GM12878 (cell line): Measurements from ENCODE around the gene SLC39A6. TPM values are rescaled to one million over a fixed set of nuclear protein-coding genes. Genes with fewer than 3 reads are reported as not detected.

Source experiments
- ATAC-seq: fragments of 200-7000 bp; cut with Tn5 transposase; 3 replicates; pipeline ENCODE4 v1.9.1; 2020; ENCODE audit warnings: mild to moderate bottlenecking, moderate library complexity
- BruUV-seq: library from RNA; stranded (reverse); fragments of 400-500 nt; replicated peaks from 2 replicates; lab custom pipeline; 2021; lab: Mats Ljungman, UMichigan
- CTCF ChIA-PET: fragments of 300-600 bp; sonication (Branson Sonifier 250); formaldehyde crosslinking; extraction: SDS; loops from one replicate; lab custom pipeline; 2021; ENCODE audit warnings: inconsistent platforms; lab: Yijun Ruan, JAX
- POLR2A ChIA-PET: fragments of 350-600 bp; formaldehyde crosslinking; extraction: SDS; loops from one replicate; lab custom pipeline; 2021; ENCODE audit warnings: inconsistent platforms; lab: Charles Lee
- RAD21 ChIA-PET: fragments of 300-600 bp; sonication (Branson Sonifier 250); formaldehyde crosslinking; loops from one replicate; lab custom pipeline; 2023; ENCODE audit warnings: antibody characterized with exemption; ENCODE audit not compliant: unreplicated experiment; lab: Charles Lee
- SMC1A ChIA-PET: fragments of 300-600 bp; sonication (Branson Sonifier 250); formaldehyde crosslinking; loops from one replicate; lab custom pipeline; 2023; ENCODE audit not compliant: unreplicated experiment, uncharacterized antibody; lab: Charles Lee
- DNase-seq: peaks from one replicate; pipeline ENCODE4 v3.0.0-alpha.2; 2011; ENCODE audit warnings: low read depth, low spot score
- FAIRE-seq: peaks from 3 replicates; lab custom pipeline; 2011; peaks lifted over from hg19 to GRCh38; lab: Jason Lieb, UNC
- H2AFZ ChIP-seq: 2 replicates; pipeline ENCODE4 v1.6.0; 2011; ENCODE audit warnings: low read depth, low read length, control low read depth; ENCODE audit not compliant: control insufficient read depth
- H3K27ac ChIP-seq: 2 replicates; pipeline ENCODE4 v1.5.1; 2011; ENCODE audit warnings: control low read depth; ENCODE audit not compliant: control insufficient read depth, insufficient read depth
- H3K27me3 ChIP-seq, 2 experiments: replicated peaks in 1 of 2; 2 replicates each; pipeline versions ENCODE4 v1.6.0 to v1.6.1; 2011; ENCODE audit warnings: low read length in 1 of 2; ENCODE audit not compliant: control insufficient read depth in 2 of 2, insufficient read depth in 2 of 2
- H3K36me3 ChIP-seq, 2 experiments: 2 replicates each; pipeline ENCODE4 v1.5.1; 2011; ENCODE audit warnings: low read length in 1 of 2; ENCODE audit not compliant: control insufficient read depth in 2 of 2, insufficient read depth in 2 of 2
- H3K4me1 ChIP-seq: 2 replicates; pipeline ENCODE4 v1.6.1; 2011; ENCODE audit warnings: mild to moderate bottlenecking, low read length, moderate library complexity, mixed read lengths; ENCODE audit not compliant: control insufficient read depth, insufficient read depth
- H3K4me2 ChIP-seq: 2 replicates; pipeline ENCODE4 v1.6.0; 2011; ENCODE audit warnings: control low read depth; ENCODE audit not compliant: control insufficient read depth, insufficient read depth
- H3K4me3 ChIP-seq: fragments of 200-600 bp; sonication (generic); 2 replicates; pipeline ENCODE4 v1.5.1; 2016
- H3K79me2 ChIP-seq: 2 replicates; pipeline ENCODE4 v1.6.0; 2011; ENCODE audit warnings: low read length; ENCODE audit not compliant: control insufficient read depth, insufficient read depth
- H3K9ac ChIP-seq: 2 replicates; pipeline ENCODE4 v1.8.0; 2011; ENCODE audit warnings: low read length, control low read depth, mixed read lengths; ENCODE audit not compliant: control insufficient read depth, insufficient read depth
- H3K9me3 ChIP-seq: replicated peaks from 3 replicates; pipeline ENCODE4 v1.5.1; 2011; ENCODE audit warnings: mild to moderate bottlenecking, low read length; ENCODE audit not compliant: control insufficient read depth, insufficient read depth
- H4K20me1 ChIP-seq: 2 replicates; pipeline ENCODE4 v1.6.0; 2011; ENCODE audit not compliant: control insufficient read depth, insufficient read depth
- CEBPB ChIP-seq, 2 experiments: fragments of 150-350 bp in 1 of 2; IDR thresholded peaks; 2 replicates each; pipeline ENCODE4 v1.6.1; 2012 to 2014; ENCODE audit warnings: low read depth in 2 of 2, low read length in 2 of 2, borderline replicate concordance in 1 of 2, inconsistent platforms in 1 of 2
- CEBPZ ChIP-seq: fragments of 150-350 bp; IDR thresholded peaks from 2 replicates; pipeline ENCODE4 v1.6.1; 2016; ENCODE audit warnings: low read depth, low read length
- E4F1 ChIP-seq: fragments of 450-650 bp; IDR thresholded peaks from 2 replicates; pipeline ENCODE4 v1.6.1; 2018; ENCODE audit warnings: borderline replicate concordance, mild to moderate bottlenecking; ENCODE audit not compliant: partially characterized antibody
- HSF1 ChIP-seq: fragments of 150-350 bp; IDR thresholded peaks from 2 replicates; pipeline ENCODE4 v1.6.1; 2014; ENCODE audit warnings: mild to moderate bottlenecking, low read depth, low read length
- PRDM15 ChIP-seq: fragments of 450-650 bp; formaldehyde crosslinking; IDR thresholded peaks from 2 replicates; pipeline ENCODE4 v1.4.0; 2020; ENCODE audit warnings: mild to moderate bottlenecking, moderate library complexity
- RBBP5 ChIP-seq: fragments of 200-600 bp; sonication (generic); conservative IDR thresholded peaks from 2 replicates; pipeline ENCODE4 v1.6.1; 2016
- SUZ12 ChIP-seq: fragments of 200-600 bp; sonication (generic); IDR thresholded peaks from one replicate; pipeline ENCODE4 v1.6.1; 2018; ENCODE audit warnings: antibody characterized with exemption, mild to moderate bottlenecking; ENCODE audit not compliant: unreplicated experiment
- USF2 ChIP-seq: IDR thresholded peaks from 2 replicates; pipeline ENCODE4 v1.6.1; 2011; ENCODE audit warnings: low read depth, low read length, improper control_type of control experiment, borderline replicate concordance
- WGBS: methylation state at CpG from one replicate; pipeline ENCODE4 v1.1.6; 2016; ENCODE audit warnings: low lambda C conversion rate; ENCODE audit not compliant: insufficient replicate concordance, insufficient coverage; ENCODE audit errors: missing lambda C conversion rate; 5-methylcytosine and 5-hydroxymethylcytosine counted together
- in situ Hi-C: fragments of 300-500 bp; cut with MboI; formaldehyde crosslinking; loops from 9 replicates; pipeline ENCODE4 v1.14.3; 2018; ENCODE audit warnings: mixed read lengths
- intact Hi-C: fragments of 100-400 bp; cut with micrococcal nuclease; formaldehyde crosslinking; loops from one replicate; pipeline ENCODE4 v1.14.2; 2022; ENCODE audit not compliant: unreplicated experiment
- polyA plus RNA-seq, 11 experiments: library from polyadenylated mRNA; depleted of rRNA in 4 of 11; unstranded in 6 of 11; stranded (reverse) in 5 of 11; fragments of >200 nt; fragmentation: Nextera tagmentation in 4 of 11; fragmentation: Illumina TruSeq in 1 of 11; extraction: Ambion mirVana in 4 of 11; extraction: Trizol in 1 of 11; gene quantifications; 1 replicate in 1 of 11; 2 replicates in 10 of 11; pipeline versions ENCODE4 v1.2.1 to v1.2.3, GENCODE V29; 2011 to 2016; ENCODE audit warnings: inconsistent platforms in 2 of 11, missing spikeins in 2 of 11, low read depth in 1 of 11
- total RNA-seq, 4 experiments: library from RNA; depleted of rRNA in 3 of 4; stranded (reverse); fragments of >200 nt in 3 of 4; fragmentation: Illumina TruSeq in 1 of 4; extraction: Trizol in 1 of 4; gene quantifications; 2 replicates each; pipeline versions ENCODE4 v1.2.1 to v1.2.3, GENCODE V29; 2013 to 2021

SLC39A6 gene
- total and polyA plus RNA-seq, 10 of the 15 experiments (the other 5 are each of a cell fraction or from before 2014, with no cell fraction given): 12.4 to 65.9 (median 41.3) TPM

GRCh38 chr18:36128907-36129299 is 237 bp downstream of the SLC39A6 start (continued):
- TF ChIP-seq USF2 (no peak), HSF1 (peak; percentile 80; the same call in 1 of the 2 replicates)

- H3K36me3 ChIP-seq: no peaks in the 10 kb centered on the region
- FAIRE-seq (no peak), DNase-seq (no peak), ATAC-seq (no peak)
- SMC1A ChIA-PET: interaction anchor here (0.8 kb wide), 2 partner anchors 21 to 32 kb away, joined by 3 read pairs; no protein-coding TSS in a partner anchor
- CTCF ChIA-PET: interaction anchor here (0.6 to 4.2 kb wide), 6 partner anchors 9 to 265 kb away, joined by 3 to 20 read pairs (median 6); no protein-coding TSS in a partner anchor
- H3K4me3 ChIP-seq: peak overlapping the region; percentile 85
- POLR2A ChIA-PET: interaction anchor here (0.9 to 2.4 kb wide), 5 partner anchors 9 to 156 kb away, joined by 3 to 7 read pairs (median 4); partner anchors contain the start of genes RMP24 and RPRD1A
- H3K79me2 ChIP-seq: peaks cover 59% of the 10 kb centered on the region
- H2AFZ ChIP-seq: peak overlapping the region; percentile 98
- in situ Hi-C loops: no loop called here
- under 1% methylated on average over 12 of the region's 12 CpGs for WGBS
- no peaks in the 10 kb centered on the region for H3K27me3 ChIP-seq
- RAD21 ChIA-PET: interaction anchor here (1.5 to 3.3 kb wide), 4 partner anchors 33 to 314 kb away, joined by 3 to 11 read pairs (median 6); no protein-coding TSS in a partner anchor
- H3K9ac ChIP-seq: peak overlapping the region; percentile 99
- H4K20me1 ChIP-seq: no peaks in the 10 kb centered on the region
- H3K4me1 ChIP-seq: peaks cover 7% of the 10 kb centered on the region; the same call in 1 of the 2 replicates
- no TSS peak for BruUV-seq
- intact Hi-C loops: loop anchor here (2.0 to 5.0 kb wide), 2 partner anchors 62 to 111 kb away; partner anchors contain the start of gene RPRD1A
- peak overlapping the region; percentile 98 for H3K27ac ChIP-seq
- peaks cover 3% of the 10 kb centered on the region; the same call in 2 of the 3 replicates for H3K9me3 ChIP-seq
- peak overlapping the region; percentile 64 for H3K4me2 ChIP-seq
- TF ChIP-seq SUZ12: no peak
- TF ChIP-seq CEBPZ: no peak
- no peak for TF ChIP-seq PRDM15 (CRISPR knock-in tag)
- no peak for TF ChIP-seq E4F1
- no peak for TF ChIP-seq RBBP5
- TF ChIP-seq CEBPB (IDR thresholded peaks at IDR 0.05; ENCODE audit: borderline replicate concordance in 1 of 2, low read depth in 2 of 2, low read length in 2 of 2): no peak
These were observed 640 bp downstream of the SLC39A6 start for GRCh38 chr18:36128530-36128870.
